ENCODE data around the gene ATP5PD.
"Not testable (repeated sequence)": the region's sequence is repeated elsewhere in the genome, so short reads cannot be mapped to it uniquely, and the experiment has no call there.

Gene ATP5PD

DNA sequence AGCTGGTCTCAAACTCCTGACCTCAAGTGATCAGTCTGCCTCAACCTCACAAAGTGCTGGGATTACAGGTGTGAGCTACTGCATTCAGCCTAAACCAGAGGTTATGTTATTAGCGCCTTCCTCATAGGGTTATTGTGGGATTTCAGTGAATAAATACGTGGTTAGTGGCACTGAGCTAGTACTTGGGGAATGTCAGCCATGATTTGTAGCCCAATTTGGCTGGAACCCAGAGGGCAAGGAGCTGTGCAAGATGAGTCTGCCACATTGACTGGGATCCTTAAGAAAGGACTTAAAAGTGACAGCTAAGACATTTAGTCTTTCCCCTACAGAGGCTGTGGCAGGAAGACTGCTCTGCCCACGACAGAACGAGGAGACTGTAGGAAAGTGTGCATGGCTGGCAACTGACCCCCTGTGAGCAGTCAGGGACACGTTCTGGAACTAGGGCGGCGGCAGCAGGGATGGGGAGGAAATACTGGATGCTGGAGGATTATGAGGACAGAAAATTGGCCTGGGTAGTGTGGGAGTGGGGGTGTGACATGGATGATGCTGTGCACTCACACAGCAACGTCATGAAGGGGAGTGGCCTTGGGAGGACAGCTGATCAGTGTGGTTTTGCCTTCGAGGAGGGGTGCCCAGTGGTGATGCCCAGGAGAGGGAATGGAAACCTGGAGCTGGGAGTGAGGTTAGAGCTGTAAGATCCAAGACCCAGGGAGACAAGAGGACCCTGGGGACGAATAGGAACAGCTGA, 14.6 kb downstream of the ATP5PD start:
- Histone ChIP-seq H3K27ac (peak overlapping the region in 15 of 21 experiments; percentile 4 to 88 (median 50)), H3K4me3 (peak overlapping the region in 5 of 7 experiments; percentile 3 to 62 (median 44))

DNA sequence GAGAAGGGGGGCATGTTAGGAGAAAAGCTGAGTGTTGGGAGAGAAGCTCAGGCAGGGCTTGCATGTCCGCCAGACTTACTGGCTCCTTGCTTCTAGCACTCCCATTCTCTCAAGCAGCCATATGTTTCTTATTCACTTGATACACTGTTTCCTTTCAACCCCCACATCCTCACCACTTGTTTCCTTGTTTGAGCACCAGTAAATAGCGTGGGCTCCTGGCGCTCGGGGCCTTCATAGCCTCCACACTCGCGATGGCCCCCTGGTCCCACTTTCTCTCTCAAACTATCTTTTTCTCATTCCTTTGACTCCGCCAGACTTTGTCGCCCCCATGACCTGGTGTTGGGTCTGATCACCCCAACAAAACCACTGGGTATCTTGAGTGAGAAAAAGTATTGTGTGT, 16.6 kb downstream of the ATP5PD start:
- Histone ChIP-seq H3K27ac (no peak overlapping the region), H3K4me3 (no peak overlapping the region)

- H3K27ac ChIP-seq: peak overlapping the region in 8 of 21 experiments; percentile 8 to 66 (median 56)
- H3K4me3 ChIP-seq: not testable (repeated sequence)
Measured at GRCh38 chr17:75026650-75027049, 20.1 kb downstream of the ATP5PD start.

- H3K27ac ChIP-seq: peak overlapping the region in 2 of 21 experiments; percentile 56 to 66
- H3K4me3 ChIP-seq: not testable (repeated sequence)
Measured at GRCh38 chr17:75025398-75025734, 21.4 kb downstream of the ATP5PD start.

GRCh38 chr17:75024686-75025397, 21.9 kb downstream of the ATP5PD start:
- peak overlapping the region in 1 of 21 experiments; percentile 66 for H3K27ac ChIP-seq
- no peak overlapping the region for H3K4me3 ChIP-seq

GRCh38 chr17:75020331-75021110, 26.2 kb downstream of the ATP5PD start:
- Histone ChIP-seq H3K27ac (no peak overlapping the region), H3K4me3 (no peak overlapping the region)

DNA sequence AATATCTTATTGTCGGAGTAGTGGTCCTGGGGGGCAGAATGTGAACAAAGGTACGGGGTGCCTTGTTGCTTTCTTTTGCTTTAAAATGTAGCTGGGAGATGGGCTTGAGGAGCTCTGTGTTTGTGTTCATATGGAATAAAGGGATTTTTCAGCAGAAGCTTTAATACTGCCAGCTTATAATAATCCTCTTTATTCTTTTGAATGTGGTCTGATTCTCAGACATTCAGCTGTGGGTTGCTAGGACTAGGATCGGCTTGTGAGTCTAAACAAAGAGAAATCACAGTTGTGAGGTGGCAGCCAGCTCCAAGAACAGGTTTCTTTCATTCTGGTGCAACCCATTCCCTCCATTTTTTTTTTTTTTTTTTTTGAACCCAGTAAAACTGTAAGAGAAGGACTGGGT, 27.1 kb downstream of the ATP5PD start:
- no peak overlapping the region for H3K27ac ChIP-seq

GRCh38 chr17:75019146-75019545, 27.6 kb downstream of the ATP5PD start:
- H3K27ac ChIP-seq: no peak overlapping the region
- no peak overlapping the region for H3K4me3 ChIP-seq

More for the DNA sequence above, 27.1 kb downstream of the ATP5PD start:
- H3K4me3 ChIP-seq: no peak overlapping the region

DNA sequence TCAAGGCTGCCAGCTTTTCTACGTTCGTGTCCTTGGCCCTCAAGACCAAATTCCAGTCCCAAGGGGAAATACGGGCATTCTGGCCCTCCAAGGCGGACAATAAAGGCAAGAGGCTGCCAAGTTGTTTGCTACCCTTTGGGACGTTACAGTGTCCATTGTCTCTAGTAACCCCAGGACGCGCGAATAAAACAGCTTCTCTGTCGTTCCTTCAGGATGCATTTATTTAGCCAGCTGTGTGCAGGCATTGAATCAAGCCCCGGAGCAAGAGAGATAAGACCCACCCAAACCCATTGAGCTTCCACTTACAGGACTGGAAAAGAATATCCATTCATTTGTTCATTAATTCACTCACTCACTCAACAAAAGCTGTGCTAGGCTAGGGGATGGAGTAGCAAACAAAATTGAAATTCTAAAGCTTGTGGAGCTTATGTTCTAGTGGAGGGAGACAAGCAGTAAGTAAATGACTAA, 33.6 kb downstream of the ATP5PD start:
- peak overlapping the region; percentile 50 to 95 (median 79) for H3K4me3 ChIP-seq

GRCh38 chr17:75012346-75013091, 34.2 kb downstream of the ATP5PD start, which contains the start of gene MRPL58:
MRPL58 (plus strand) TSS chr17:75012670; CDS start chr17:75012687, 17 bp downstream.
- Histone ChIP-seq H3K4me3 (peak within 1 kb of the TSS; percentile 50 to 95 (median 79)), H3K27ac (peak within 1 kb of the TSS; percentile 35 to 92 (median 88))

More for the DNA sequence above, 33.6 kb downstream of the ATP5PD start:
- peak overlapping the region; percentile 35 to 92 (median 88) for H3K27ac ChIP-seq

DNA sequence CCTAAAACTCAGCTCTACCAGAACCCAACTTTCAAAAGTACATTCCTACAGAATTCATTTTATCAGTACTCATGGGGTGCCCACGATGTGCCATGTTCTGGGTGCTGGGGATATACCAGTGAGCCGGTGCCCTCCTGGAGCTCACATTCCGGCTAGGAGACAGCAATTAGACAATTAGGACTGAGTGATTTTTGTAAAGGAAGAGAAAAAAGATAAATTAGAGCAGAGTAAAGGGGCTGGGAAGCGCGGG, 34.7 kb downstream of the ATP5PD start:
- H3K4me3 ChIP-seq: peak overlapping the region; percentile 50 to 95 (median 79)
- H3K27ac ChIP-seq: peak overlapping the region; percentile 35 to 92 (median 88)

DNA sequence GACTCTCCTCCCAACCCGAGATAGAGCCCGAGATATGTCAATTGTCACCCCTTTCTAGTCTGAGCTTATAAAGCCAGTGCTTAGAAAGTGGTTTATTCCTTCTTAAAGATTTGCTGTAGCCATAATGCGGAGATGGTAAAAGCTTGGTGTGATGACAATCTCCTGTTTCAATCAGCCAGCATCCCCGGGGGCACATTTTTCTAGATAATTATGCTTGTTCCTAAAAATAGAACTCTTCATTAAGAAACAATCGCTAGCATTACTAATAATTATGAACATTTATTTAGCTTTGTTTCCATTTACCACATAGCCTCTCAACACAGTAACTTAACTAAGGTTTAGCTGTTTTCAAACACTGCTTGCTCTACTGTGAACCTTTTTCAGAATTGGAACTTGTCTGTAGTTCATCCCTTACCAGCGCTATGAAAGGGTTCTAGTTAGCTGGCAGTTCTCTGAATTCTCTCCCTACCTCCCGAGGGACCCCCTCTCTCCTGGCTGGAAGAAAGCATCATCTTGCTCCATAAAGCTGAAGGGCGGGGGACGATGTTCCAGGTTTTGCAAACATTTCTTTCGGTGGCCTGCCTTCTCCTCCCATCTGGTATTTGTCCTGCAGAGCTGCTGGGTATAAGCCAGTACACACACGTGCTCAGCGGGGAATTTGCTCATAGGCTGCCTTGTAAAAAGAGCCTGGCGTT, 35.2 kb downstream of the ATP5PD start:
- Histone ChIP-seq H3K4me3 (peak overlapping the region in 6 of 7 experiments; percentile 50 to 95 (median 84)), H3K27ac (peak overlapping the region in 19 of 21 experiments; percentile 61 to 92 (median 88))

DNA sequence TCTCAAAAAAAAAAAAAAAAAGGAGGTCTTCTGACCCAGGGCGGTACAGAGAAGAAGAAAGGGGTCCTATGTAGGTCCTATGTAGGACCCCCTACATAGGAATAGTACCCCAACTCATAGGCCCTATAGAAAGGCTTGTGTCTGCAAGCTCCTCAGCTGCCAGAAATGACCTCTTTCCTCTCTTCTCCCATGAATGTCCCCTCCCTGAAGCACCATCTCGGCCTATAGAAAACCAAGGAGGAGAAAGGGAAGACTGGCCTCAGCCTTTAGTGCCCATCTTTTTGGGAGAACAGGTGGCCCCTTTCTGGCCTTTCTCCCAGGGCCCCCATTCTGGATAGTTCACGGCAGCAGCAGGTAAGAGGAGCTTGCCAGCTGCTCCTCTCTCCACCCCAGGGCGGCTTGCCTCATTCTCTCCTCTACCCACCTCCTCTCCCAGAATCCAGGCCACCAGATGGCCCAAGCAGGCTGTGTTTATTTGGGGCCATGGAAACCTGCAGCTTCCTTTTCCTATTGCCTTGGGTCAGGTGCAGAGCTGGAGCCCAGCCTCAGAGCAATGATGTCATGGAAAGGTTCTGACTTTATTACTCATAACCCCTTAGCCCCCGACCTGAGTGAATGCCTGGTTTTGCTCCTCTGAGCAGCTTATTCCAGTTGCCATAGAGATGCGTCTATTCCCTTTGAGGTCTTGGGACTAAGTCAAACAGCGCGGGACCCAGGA, 35.9 kb downstream of the ATP5PD start:
- H3K27ac ChIP-seq: peak overlapping the region in 13 of 21 experiments; percentile 2 to 92 (median 89)

GRCh38 chr17:75009139-75009724, 37.5 kb downstream of the ATP5PD start:
- Histone ChIP-seq H3K27ac (peak overlapping the region in 1 of 21 experiments; percentile 4), H3K4me3 (no peak overlapping the region)

More for the DNA sequence above, 35.9 kb downstream of the ATP5PD start:
- no peak overlapping the region for H3K4me3 ChIP-seq

DNA sequence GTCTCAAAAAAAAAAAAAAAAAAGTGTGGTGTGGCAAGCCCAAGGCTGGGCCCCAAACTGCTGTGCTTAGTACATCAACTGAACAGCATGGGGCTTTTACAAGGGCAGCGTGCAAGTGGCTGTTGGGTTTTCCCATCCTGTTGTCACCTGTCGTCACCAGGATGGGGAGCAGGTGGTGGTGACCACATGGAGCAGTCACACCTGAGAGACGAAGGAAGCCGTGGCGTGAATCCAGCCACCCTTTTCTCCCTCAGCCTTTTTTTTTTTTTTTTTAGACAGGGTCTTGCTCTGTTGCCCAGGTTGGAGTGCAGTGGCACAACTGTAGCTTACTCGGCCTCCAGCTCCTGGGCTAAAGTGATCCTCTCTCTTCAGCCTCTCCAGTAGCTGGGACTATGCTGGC, 38.4 kb downstream of the ATP5PD start:
- H3K4me3 ChIP-seq: no peak overlapping the region
- H3K27ac ChIP-seq: no peak overlapping the region

DNA sequence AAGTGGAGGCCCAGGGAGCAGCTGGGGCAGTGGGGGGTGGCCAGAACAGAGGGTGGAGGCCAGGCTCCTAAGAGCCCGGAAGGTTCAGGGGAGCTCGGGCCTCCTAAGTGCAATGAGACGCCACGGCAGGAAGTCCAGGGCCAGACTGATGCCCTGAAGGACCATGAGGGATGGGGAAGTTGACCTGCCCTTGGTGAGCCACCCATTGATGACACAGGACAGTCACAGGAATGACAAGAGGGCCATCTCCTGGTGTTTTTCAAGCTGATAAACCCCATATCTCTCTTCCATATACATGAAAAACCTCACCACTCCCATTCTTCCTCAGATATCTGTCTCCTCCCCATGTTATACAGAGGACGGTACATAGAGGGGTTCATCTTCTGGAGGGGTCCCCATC, 40.1 kb downstream of the ATP5PD start:
- H3K27ac ChIP-seq: no peak overlapping the region
- H3K4me3 ChIP-seq: no peak overlapping the region

- H3K27ac ChIP-seq, H3K4me3 ChIP-seq: not testable (repeated sequence)
Measured at GRCh38 chr17:75006084-75006483, 40.7 kb downstream of the ATP5PD start.

DNA sequence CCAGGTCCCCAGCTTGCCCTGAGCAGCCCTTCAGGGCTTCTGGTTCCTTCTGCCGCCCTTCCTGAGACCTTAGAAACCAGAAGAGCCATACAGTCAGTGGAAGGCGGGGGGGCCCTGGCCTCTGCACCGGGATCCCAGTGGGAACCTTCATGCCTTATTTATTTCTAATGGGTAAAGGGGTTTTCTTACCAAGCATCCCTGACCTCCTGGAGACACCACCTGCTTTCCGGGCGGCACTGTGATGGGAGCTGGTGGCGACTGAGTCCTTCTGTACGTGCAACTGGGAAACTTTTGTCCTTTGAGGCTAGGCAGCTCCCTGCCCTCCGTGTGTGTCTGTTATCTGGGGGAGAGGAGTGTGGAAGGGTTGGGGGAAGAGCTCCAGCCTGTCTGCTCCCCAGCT, 41.5 kb downstream of the ATP5PD start:
- no peak overlapping the region for H3K27ac ChIP-seq

More for the DNA sequence above, 41.5 kb downstream of the ATP5PD start:
- H3K4me3 ChIP-seq: no peak overlapping the region
